C4-2B (cell line): ENCODE measurements around the gene DNAAF9.
"Not testable (repeated sequence)": the region's sequence is repeated elsewhere in the genome, so short reads cannot be mapped to it uniquely, and the experiment has no call there.

Source experiments
- H3K27ac ChIP-seq: fragments of 450-650 bp; 2 replicates; pipeline ENCODE4 v1.5.1; 2017
- CTCF ChIP-seq: fragments of 450-650 bp; conservative IDR thresholded peaks from 2 replicates; pipeline ENCODE4 v1.5.1; 2017; ENCODE audit warnings: mild to moderate bottlenecking
- ZFX ChIP-seq: fragments of 450-650 bp; IDR thresholded peaks from 2 replicates; pipeline ENCODE4 v1.6.1; 2017

DNAAF9 gene

GRCh38 chr20:3423126-3423525 lies 15.7 kb upstream of the DNAAF9 start:
- TF ChIP-seq ZFX (no peak), CTCF (no peak)

GRCh38 chr20:3421985-3422384 lies 14.5 kb upstream of the DNAAF9 start:
- H3K27ac ChIP-seq, result no peak overlapping the region
- no peak for TF ChIP-seq ZFX

More at GRCh38 chr20:3423126-3423525, 15.7 kb upstream of the DNAAF9 start:
- H3K27ac ChIP-seq, result no peak overlapping the region

GRCh38 chr20:3420211-3420707 lies 12.8 kb upstream of the DNAAF9 start:
- TF ChIP-seq CTCF, result no peak
- no peak for TF ChIP-seq ZFX
- no peak overlapping the region for H3K27ac ChIP-seq

GRCh38 chr20:3418161-3418560 lies 10.7 kb upstream of the DNAAF9 start:
- H3K27ac ChIP-seq, result not testable (repeated sequence)

- no peak for TF ChIP-seq ZFX
- no peak for TF ChIP-seq CTCF
- H3K27ac ChIP-seq, result no peak overlapping the region
These were observed 6.7 kb upstream of the DNAAF9 start for GRCh38 chr20:3414122-3414521.

GRCh38 chr20:3413393-3413889 lies 6.0 kb upstream of the DNAAF9 start:
- H3K27ac ChIP-seq, result no peak overlapping the region
- TF ChIP-seq CTCF (no peak), ZFX (no peak)

- H3K27ac ChIP-seq, result no peak overlapping the region
- TF ChIP-seq CTCF (no peak), ZFX (no peak)
These were observed 5.3 kb upstream of the DNAAF9 start for GRCh38 chr20:3412600-3413392.

GRCh38 chr20:3410464-3410863 lies 3.0 kb upstream of the DNAAF9 start:
- no peak for TF ChIP-seq ZFX
- TF ChIP-seq CTCF, result no peak
- no peak overlapping the region for H3K27ac ChIP-seq
